ENCODE measurements around the gene NIN. TPM values are rescaled to one million over a fixed set of nuclear protein-coding genes. Genes with fewer than 3 reads are reported as not detected.

Gene NIN
- total RNA-seq, 1 donor from 2014 or later = 156 TPM

- Mint-ChIP-seq H3K27me3 (no peaks in the 10 kb centered on the region), H3K9me3 (no peaks in the 10 kb centered on the region), H3K4me3 (peak overlapping the region; percentile 30), H3K36me3 (ENCODE audit: low read depth) (peaks cover 8% of the 10 kb centered on the region), H3K4me1 (peaks cover 51% of the 10 kb centered on the region), H3K27ac (peak overlapping the region; percentile 79)
- no peak for TF ChIP-seq CTCF (IDR thresholded peaks at IDR 0.05)
- intact Hi-C loops (cut with micrococcal nuclease) = loop anchor here (1.0 to 5.0 kb wide), 4 partner anchors 25 to 523 kb away; partner anchors contain the start of genes DMAC2L and L2HGDH
- no peak for DNase-seq
- POLR2A ChIA-PET = interaction anchor here (0.6 to 1.2 kb wide), 2 partner anchors 12 to 43 kb away, joined by 3 read pairs; no protein-coding TSS in a partner anchor
- ATAC-seq (ENCODE audit: low read depth) = no peak
- CTCF ChIA-PET = interaction anchor here (1.2 to 6.1 kb wide), 2 partner anchors 25 to 26 kb away, joined by 3 to 46 read pairs; no protein-coding TSS in a partner anchor
Measured at GRCh38 chr14:50834802-50835276, 3.9 kb upstream of the NIN start.

GRCh38 chr14:50832935-50833630, 2.1 kb upstream of the NIN start:
- ChIA-PET CTCF (interaction anchor here (1.0 to 6.1 kb wide), 2 partner anchors 10 to 27 kb away, joined by 3 to 46 read pairs; no protein-coding TSS in a partner anchor), POLR2A (interaction anchor here (7.5 kb wide), 1 partner anchor 44 kb away, joined by 143 read pairs; no protein-coding TSS in a partner anchor)
- Mint-ChIP-seq H3K27me3 (no peaks in the 10 kb centered on the region), H3K4me1 (peaks cover 58% of the 10 kb centered on the region), H3K36me3 (ENCODE audit: low read depth) (peaks cover 23% of the 10 kb centered on the region), H3K9me3 (no peaks in the 10 kb centered on the region), H3K4me3 (no peak overlapping the region), H3K27ac (peak overlapping the region; percentile 31)
- ATAC-seq (ENCODE audit: low read depth) = no peak
- intact Hi-C loops (cut with micrococcal nuclease) = loop anchor here (5.0 kb wide), 3 partner anchors 369 to 521 kb away; partner anchors contain the start of genes DMAC2L and L2HGDH
- no peak for TF ChIP-seq CTCF (IDR thresholded peaks at IDR 0.05)
- DNase-seq = no peak

GRCh38 chr14:50831726-50832168, 785 bp upstream of the NIN start:
- no peaks in the 10 kb centered on the region for H3K9me3 Mint-ChIP-seq
- no peak for ATAC-seq (ENCODE audit: low read depth)
- H3K27ac Mint-ChIP-seq = peak overlapping the region; percentile 98
- ChIA-PET POLR2A (interaction anchor here (0.6 to 7.5 kb wide), 9 partner anchors 10 to 1911 kb away, joined by 3 to 143 read pairs (median 5); no protein-coding TSS in a partner anchor), CTCF (interaction anchor here (1.3 to 6.1 kb wide), 4 partner anchors 29 to 55 kb away, joined by 3 to 47 read pairs (median 34); no protein-coding TSS in a partner anchor)
- DNase-seq = no peak
- H3K4me3 Mint-ChIP-seq = peak overlapping the region; percentile 98
- H3K27me3 Mint-ChIP-seq = no peaks in the 10 kb centered on the region
- no peak for TF ChIP-seq CTCF (IDR thresholded peaks at IDR 0.05)
- peaks cover 29% of the 10 kb centered on the region for H3K36me3 Mint-ChIP-seq (ENCODE audit: low read depth)
- intact Hi-C loops (cut with micrococcal nuclease) = loop anchor here (1.0 to 5.0 kb wide), 8 partner anchors 19 to 519 kb away; partner anchors contain the start of genes DMAC2L and L2HGDH
- peaks cover 69% of the 10 kb centered on the region for H3K4me1 Mint-ChIP-seq

GRCh38 chr14:50830044-50830931, 674 bp downstream of the NIN start:
- ChIA-PET CTCF (interaction anchor here (1.0 to 6.1 kb wide), 4 partner anchors 18 to 53 kb away, joined by 3 to 47 read pairs (median 34); no protein-coding TSS in a partner anchor), POLR2A (interaction anchor here (0.8 to 7.5 kb wide), 15 partner anchors 8 to 518 kb away, joined by 3 to 143 read pairs (median 5); partner anchors contain the start of genes DMAC2L, L2HGDH and SAV1)
- DNase-seq (peak; percentile 72), ATAC-seq (ENCODE audit: low read depth) (peak; percentile 71)
- H3K36me3 Mint-ChIP-seq (ENCODE audit: low read depth) = peaks cover 41% of the 10 kb centered on the region
- intact Hi-C loops (cut with micrococcal nuclease) = loop anchor here (1.0 to 5.0 kb wide), 7 partner anchors 8 to 518 kb away; partner anchors contain the start of genes DMAC2L and L2HGDH
- TF ChIP-seq CTCF (IDR thresholded peaks at IDR 0.05) = no peak
- peaks cover 74% of the 10 kb centered on the region for H3K4me1 Mint-ChIP-seq
- H3K9me3 Mint-ChIP-seq = no peaks in the 10 kb centered on the region
- no peaks in the 10 kb centered on the region for H3K27me3 Mint-ChIP-seq
- H3K4me3 Mint-ChIP-seq = peak overlapping the region; percentile 93
- H3K27ac Mint-ChIP-seq = peak overlapping the region; percentile 93

All from activated B cell treated with CpG ODN at 0.5 μM for 24 hours (primary cell).